HUES64 (cell line): ENCODE results near the gene GSTK1.

ENCODE experiments used
- H3K27ac ChIP-seq: 2 replicates; pipeline ENCODE4 v1.7.0; 2013; ENCODE audit warnings: low read depth, low read length, inconsistent platforms
- H3K27me3 ChIP-seq: 2 replicates; pipeline ENCODE4 v1.6.1; 2013; ENCODE audit warnings: mild to moderate bottlenecking, low read length; ENCODE audit not compliant: insufficient read depth
- H3K36me3 ChIP-seq: 2 replicates; pipeline ENCODE4 v1.6.1; 2013; ENCODE audit warnings: mild to moderate bottlenecking, low read length; ENCODE audit not compliant: insufficient read depth
- H3K4me1 ChIP-seq: 2 replicates; pipeline ENCODE4 v1.6.1; 2013; ENCODE audit warnings: mild to moderate bottlenecking, low read length, moderate library complexity; ENCODE audit not compliant: insufficient read depth
- H3K4me3 ChIP-seq: 2 replicates; pipeline ENCODE4 v1.5.1; 2013; ENCODE audit warnings: mild to moderate bottlenecking, low read length, moderate library complexity
- H3K9ac ChIP-seq: 2 replicates; pipeline ENCODE4 v1.6.1; 2013; ENCODE audit warnings: mild to moderate bottlenecking, low read depth, low read length
- H3K9me3 ChIP-seq: 2 replicates; pipeline ENCODE4 v1.6.1; 2013; ENCODE audit warnings: low read depth, low read length; ENCODE audit not compliant: insufficient read depth
- WGBS: fragments of 150-250, 120-280 bp; methylation state at CpG from one replicate; pipeline ENCODE4 v1.1.7; 2013; ENCODE audit warnings: missing lambda C conversion rate; 5-methylcytosine and 5-hydroxymethylcytosine counted together

The GSTK1 gene

GRCh38 chr7:143240291-143241168 lies 22.7 kb upstream of the GSTK1 start:
- Histone ChIP-seq H3K9me3 (0 out of 2 replicates have a peak, but pooled peaks cover 3% of the 10 kb centered on the region), H3K4me1 (peaks cover 3% of the 10 kb centered on the region; the same call in 1 of the 2 replicates), H3K36me3 (no peaks in the 10 kb centered on the region), H3K9ac (no peak overlapping the region), H3K27ac (no peak overlapping the region), H3K4me3 (no peak overlapping the region), H3K27me3 (peaks cover 10% of the 10 kb centered on the region)
- 24% methylated on average over 8 of the region's 9 CpGs for WGBS

- Histone ChIP-seq H3K9ac (no peak overlapping the region), H3K36me3 (no peaks in the 10 kb centered on the region), H3K27me3 (peaks cover 10% of the 10 kb centered on the region), H3K9me3 (no peaks in the 10 kb centered on the region), H3K27ac (no peak overlapping the region), H3K4me1 (peaks cover 3% of the 10 kb centered on the region; the same call in 1 of the 2 replicates), H3K4me3 (no peak overlapping the region)
- WGBS = 94% methylated on average over 11 of the region's 11 CpGs
These were observed 20.9 kb upstream of the GSTK1 start for GRCh38 chr7:143242306-143242705.

GRCh38 chr7:143243111-143243510 lies 20.1 kb upstream of the GSTK1 start:
- 94% methylated on average over 7 of the region's 7 CpGs for WGBS
- Histone ChIP-seq H3K4me3 (no peak overlapping the region), H3K9me3 (no peaks in the 10 kb centered on the region), H3K4me1 (peaks cover 3% of the 10 kb centered on the region; the same call in 1 of the 2 replicates), H3K27me3 (peaks cover 10% of the 10 kb centered on the region), H3K9ac (no peak overlapping the region), H3K27ac (no peak overlapping the region), H3K36me3 (no peaks in the 10 kb centered on the region)

- Histone ChIP-seq H3K9me3 (no peaks in the 10 kb centered on the region), H3K4me3 (no peak overlapping the region), H3K27ac (no peak overlapping the region), H3K9ac (no peak overlapping the region), H3K36me3 (no peaks in the 10 kb centered on the region), H3K27me3 (peaks cover 10% of the 10 kb centered on the region), H3K4me1 (peaks cover 3% of the 10 kb centered on the region; the same call in 1 of the 2 replicates)
- 73% methylated on average over 3 of the region's 3 CpGs for WGBS
These were observed 19.6 kb upstream of the GSTK1 start for GRCh38 chr7:143243614-143244013.

GRCh38 chr7:143244321-143244720 lies 18.9 kb upstream of the GSTK1 start:
- peaks cover 3% of the 10 kb centered on the region; the same call in 1 of the 2 replicates for H3K4me1 ChIP-seq
- no peaks in the 10 kb centered on the region for H3K36me3 ChIP-seq
- H3K27ac ChIP-seq = no peak overlapping the region
- peaks cover 10% of the 10 kb centered on the region for H3K27me3 ChIP-seq
- no peak overlapping the region for H3K4me3 ChIP-seq
- WGBS = 90% methylated on average over 1 of the region's 1 CpG
- H3K9me3 ChIP-seq = no peaks in the 10 kb centered on the region
- H3K9ac ChIP-seq = no peak overlapping the region

GRCh38 chr7:143245123-143245522 lies 18.1 kb upstream of the GSTK1 start:
- Histone ChIP-seq H3K27ac (no peak overlapping the region), H3K27me3 (peaks cover 10% of the 10 kb centered on the region), H3K9me3 (no peaks in the 10 kb centered on the region), H3K4me3 (no peak overlapping the region), H3K36me3 (no peaks in the 10 kb centered on the region), H3K4me1 (peaks cover 3% of the 10 kb centered on the region; the same call in 1 of the 2 replicates), H3K9ac (no peak overlapping the region)
- 90% methylated on average over 3 of the region's 3 CpGs for WGBS

- Histone ChIP-seq H3K9me3 (no peaks in the 10 kb centered on the region), H3K27ac (no peak overlapping the region), H3K36me3 (no peaks in the 10 kb centered on the region), H3K4me3 (no peak overlapping the region), H3K27me3 (no peaks in the 10 kb centered on the region), H3K9ac (no peak overlapping the region), H3K4me1 (no peaks in the 10 kb centered on the region)
- no CpG with 5 or more reads among the region's 1 CpG for WGBS
These were observed 15.9 kb upstream of the GSTK1 start for GRCh38 chr7:143247372-143247771.

GRCh38 chr7:143248761-143249354 lies 14.4 kb upstream of the GSTK1 start:
- Histone ChIP-seq H3K36me3 (no peaks in the 10 kb centered on the region), H3K27me3 (no peaks in the 10 kb centered on the region), H3K9me3 (no peaks in the 10 kb centered on the region), H3K4me3 (no peak overlapping the region), H3K4me1 (no peaks in the 10 kb centered on the region), H3K9ac (no peak overlapping the region), H3K27ac (no peak overlapping the region)
- 89% methylated on average over 2 of the region's 2 CpGs for WGBS

GRCh38 chr7:143250199-143250598 lies 13.0 kb upstream of the GSTK1 start:
- no peak overlapping the region for H3K27ac ChIP-seq
- no peaks in the 10 kb centered on the region for H3K36me3 ChIP-seq
- no peak overlapping the region for H3K4me3 ChIP-seq
- H3K4me1 ChIP-seq = no peaks in the 10 kb centered on the region
- no peak overlapping the region for H3K9ac ChIP-seq
- H3K9me3 ChIP-seq = no peaks in the 10 kb centered on the region; the same call in 1 of the 2 replicates
- H3K27me3 ChIP-seq = no peaks in the 10 kb centered on the region

- no peak overlapping the region for H3K9ac ChIP-seq
- H3K27me3 ChIP-seq = no peaks in the 10 kb centered on the region
- no peaks in the 10 kb centered on the region for H3K4me1 ChIP-seq
- H3K36me3 ChIP-seq = no peaks in the 10 kb centered on the region
- no peak overlapping the region for H3K27ac ChIP-seq
- no peaks in the 10 kb centered on the region; the same call in 1 of the 2 replicates for H3K9me3 ChIP-seq
- no CpG with 5 or more reads among the region's 1 CpG for WGBS
- no peak overlapping the region for H3K4me3 ChIP-seq
These were observed 12.4 kb upstream of the GSTK1 start for GRCh38 chr7:143250822-143251221.

- WGBS = 92% methylated on average over 2 of the region's 2 CpGs
- Histone ChIP-seq H3K27ac (no peak overlapping the region), H3K9me3 (no peaks in the 10 kb centered on the region; the same call in 1 of the 2 replicates)
These were observed 11.2 kb upstream of the GSTK1 start for GRCh38 chr7:143252006-143252405.

More at GRCh38 chr7:143252006-143252405, 11.2 kb upstream of the GSTK1 start:
- no peaks in the 10 kb centered on the region for H3K4me1 ChIP-seq
- no peak overlapping the region for H3K4me3 ChIP-seq
- H3K36me3 ChIP-seq = no peaks in the 10 kb centered on the region
- no peak overlapping the region for H3K9ac ChIP-seq
- H3K27me3 ChIP-seq = no peaks in the 10 kb centered on the region
